ENCODE measurements around the gene MMUT. TPM values are rescaled to one million over a fixed set of nuclear protein-coding genes. Genes with fewer than 3 reads are reported as not detected.
"Not testable (repeated sequence)": the region's sequence is repeated elsewhere in the genome, so short reads cannot be mapped to it uniquely, and the experiment has no call there.

MMUT gene
- total RNA-seq: 10 to 100 TPM in 1 of 3 donors, 1 to 10 TPM in 2; 6.7 to 11.3 (median 7.8) TPM

DNA sequence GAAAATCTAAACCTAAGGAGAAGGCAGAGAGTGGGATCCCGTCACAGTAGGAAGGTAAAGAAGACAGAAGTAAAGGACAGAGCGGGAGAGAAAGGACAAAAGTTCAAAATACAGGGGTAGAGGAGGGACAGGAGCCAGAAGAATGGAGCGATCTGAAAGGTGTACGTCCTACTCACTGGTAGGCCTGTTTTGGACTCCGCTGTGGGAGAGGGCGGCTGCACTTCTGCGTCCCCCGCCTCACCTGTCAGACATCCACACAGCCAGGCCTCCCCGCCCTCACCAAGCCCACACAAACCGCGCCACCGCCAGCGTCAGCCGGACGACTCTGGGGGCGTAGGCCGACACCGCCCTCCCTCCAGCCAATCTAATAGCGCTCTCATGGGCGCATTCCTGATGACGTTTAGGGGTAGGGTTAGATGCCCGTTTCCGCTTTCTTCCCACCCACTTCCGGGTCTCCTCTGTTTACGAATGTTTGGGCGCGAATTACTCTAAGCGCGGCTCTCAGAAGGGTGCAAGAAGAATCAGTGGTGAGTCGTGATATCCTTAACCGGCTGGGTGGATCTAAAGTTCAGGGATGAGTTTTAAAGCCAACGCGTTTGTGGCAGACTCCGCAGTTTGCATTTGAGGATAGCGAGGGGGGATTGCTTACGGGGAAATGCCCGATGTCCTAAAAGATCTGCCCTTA is at the start of gene MMUT, which contains the start of gene CENPQ:
Gene MMUT, minus strand, starts transcription at position 327 of the 685 bp plus-strand sequence. CDS start 3,787 bp downstream, outside the sequence.
Gene CENPQ, plus strand, starts transcription at position 444 of the 685 bp plus-strand sequence. CDS start 6,807 bp downstream, outside the sequence.
- Mint-ChIP-seq H3K9me3 (no peaks in the 10 kb centered on the region), H3K4me1 (ENCODE audit: low read depth) (peaks cover 37% of the 10 kb centered on the region), H3K4me3 (peak within 1 kb of the TSS; percentile 88)

DNA sequence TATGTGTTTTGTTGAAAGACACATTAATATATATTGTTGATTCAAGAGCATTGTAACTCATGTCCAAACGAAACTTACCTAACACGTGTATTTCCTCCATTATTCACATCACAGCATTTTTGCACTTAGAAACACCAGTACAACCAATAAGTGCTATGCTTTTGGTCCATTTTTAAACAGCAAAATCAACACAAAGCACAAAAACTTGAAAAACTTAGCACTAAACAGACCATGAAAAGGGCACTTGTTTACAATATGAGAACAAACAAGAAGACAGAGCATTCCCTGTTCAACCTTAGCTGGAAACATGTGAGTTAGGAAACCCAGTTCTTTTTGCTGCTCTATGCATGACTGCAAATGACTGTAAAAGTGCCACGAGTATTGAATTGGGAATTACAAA is 46.3 kb upstream of the MMUT start:
- ATAC-seq (no peak), DNase-seq (no peak)
- Mint-ChIP-seq H3K27me3 (ENCODE audit: low read depth) (peaks cover 11% of the 10 kb centered on the region), H3K4me3 (no peak overlapping the region), H3K4me1 (ENCODE audit: low read depth) (no peaks in the 10 kb centered on the region), H3K36me3 (ENCODE audit: insufficient read depth) (no peaks in the 10 kb centered on the region), H3K9me3 (no peaks in the 10 kb centered on the region)

More for the DNA sequence above, at the start of gene MMUT, which contains the start of gene CENPQ:
- Mint-ChIP-seq H3K36me3 (ENCODE audit: insufficient read depth) (peaks cover 7% of the 10 kb centered on the region), H3K27me3 (ENCODE audit: low read depth) (no peaks in the 10 kb centered on the region)
- peak; percentile 83 for DNase-seq
- ATAC-seq: peak; percentile 96 to 97

DNA sequence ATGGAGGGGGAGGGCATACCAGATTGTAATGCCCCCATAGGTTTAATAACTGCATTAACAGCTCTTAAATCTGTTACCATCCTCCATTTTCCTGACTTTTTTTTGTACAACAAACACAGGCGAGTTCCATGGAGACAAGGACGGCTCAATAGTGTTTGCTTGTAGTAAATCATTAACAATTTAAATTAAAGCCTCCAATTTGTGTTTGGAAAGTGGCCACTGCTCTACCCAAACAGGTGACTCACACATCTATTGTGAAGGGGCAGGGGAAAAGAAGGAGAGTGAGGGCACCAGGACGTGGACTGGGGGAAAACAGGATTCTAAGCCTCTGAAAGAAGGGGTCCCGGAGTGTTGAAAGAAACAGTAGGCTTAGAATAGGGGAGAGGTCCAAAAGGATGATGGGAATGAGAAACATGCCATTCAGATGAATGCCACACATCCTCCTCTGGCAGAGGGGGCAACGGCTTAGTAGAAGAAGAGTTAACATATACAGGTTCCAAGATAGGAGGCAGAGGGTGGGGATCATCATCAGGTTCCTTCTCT is 43.6 kb upstream of the MMUT start:
- Mint-ChIP-seq H3K4me1 (ENCODE audit: low read depth) (no peaks in the 10 kb centered on the region), H3K9me3 (no peaks in the 10 kb centered on the region), H3K36me3 (ENCODE audit: insufficient read depth) (no peaks in the 10 kb centered on the region), H3K4me3 (no peak overlapping the region), H3K27me3 (ENCODE audit: low read depth) (peaks cover 11% of the 10 kb centered on the region)
- ATAC-seq (no peak), DNase-seq (no peak)

GRCh38 chr6:49504666-49505065 is 41.6 kb upstream of the MMUT start:
- Mint-ChIP-seq H3K36me3 (ENCODE audit: insufficient read depth) (no peaks in the 10 kb centered on the region), H3K4me1 (ENCODE audit: low read depth) (no peaks in the 10 kb centered on the region), H3K9me3 (no peaks in the 10 kb centered on the region), H3K4me3 (no peak overlapping the region), H3K27me3 (ENCODE audit: low read depth) (peaks cover 13% of the 10 kb centered on the region)
- ATAC-seq (no peak), DNase-seq (no peak)

GRCh38 chr6:49499623-49500022 is 36.6 kb upstream of the MMUT start, which contains the start of gene GLYATL3:
GLYATL3 (plus strand) TSS chr6:49499923; CDS start chr6:49511991, 12,068 bp downstream.
- ATAC-seq: no peak
- Mint-ChIP-seq H3K27me3 (ENCODE audit: low read depth) (peaks cover 4% of the 10 kb centered on the region), H3K9me3 (no peaks in the 10 kb centered on the region), H3K36me3 (ENCODE audit: insufficient read depth) (peaks cover 3% of the 10 kb centered on the region), H3K4me3 (no peak within 1 kb of the TSS), H3K4me1 (ENCODE audit: low read depth) (no peaks in the 10 kb centered on the region)
- no peak for DNase-seq

GRCh38 chr6:49499126-49499525 is 36.1 kb upstream of the MMUT start:
- Mint-ChIP-seq H3K4me1 (ENCODE audit: low read depth) (no peaks in the 10 kb centered on the region), H3K9me3 (no peaks in the 10 kb centered on the region), H3K27me3 (ENCODE audit: low read depth) (peaks cover 4% of the 10 kb centered on the region), H3K4me3 (no peak overlapping the region), H3K36me3 (ENCODE audit: insufficient read depth) (peaks cover 4% of the 10 kb centered on the region)
- ATAC-seq: no peak
- no peak for DNase-seq

DNA sequence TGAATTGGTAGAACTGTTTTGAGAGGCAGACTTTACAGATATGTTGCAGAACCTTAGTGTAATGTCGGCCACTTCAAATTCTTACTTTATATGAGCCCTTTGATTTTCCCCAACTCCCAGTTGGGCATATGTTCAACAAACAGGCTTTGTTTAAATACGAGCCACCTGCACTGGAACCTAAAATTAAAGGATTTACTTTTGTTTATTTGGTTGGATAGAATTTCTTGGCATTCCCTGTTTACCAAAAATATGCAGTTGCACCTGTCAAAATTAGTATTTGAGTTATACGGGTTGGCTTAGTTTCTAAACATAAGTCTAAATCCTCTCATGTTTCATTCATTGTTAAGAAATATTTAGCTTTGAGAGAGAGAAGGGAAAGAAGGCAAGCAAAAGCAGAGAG is 34.3 kb upstream of the MMUT start:
- no peak for ATAC-seq

GRCh38 chr6:49490633-49491032 is 27.6 kb upstream of the MMUT start:
- Mint-ChIP-seq H3K27me3 (ENCODE audit: low read depth) (no peaks in the 10 kb centered on the region), H3K4me3 (no peak overlapping the region), H3K4me1 (ENCODE audit: low read depth) (no peaks in the 10 kb centered on the region), H3K9me3 (no peaks in the 10 kb centered on the region), H3K36me3 (ENCODE audit: insufficient read depth) (peaks cover 32% of the 10 kb centered on the region)
- DNase-seq: no peak
- ATAC-seq: no peak

More for the DNA sequence above, 34.3 kb upstream of the MMUT start:
- Mint-ChIP-seq H3K27me3 (ENCODE audit: low read depth) (peaks cover 2% of the 10 kb centered on the region), H3K4me3 (no peak overlapping the region), H3K4me1 (ENCODE audit: low read depth) (no peaks in the 10 kb centered on the region), H3K9me3 (no peaks in the 10 kb centered on the region), H3K36me3 (ENCODE audit: insufficient read depth) (peaks cover 10% of the 10 kb centered on the region)
- no peak for DNase-seq

DNA sequence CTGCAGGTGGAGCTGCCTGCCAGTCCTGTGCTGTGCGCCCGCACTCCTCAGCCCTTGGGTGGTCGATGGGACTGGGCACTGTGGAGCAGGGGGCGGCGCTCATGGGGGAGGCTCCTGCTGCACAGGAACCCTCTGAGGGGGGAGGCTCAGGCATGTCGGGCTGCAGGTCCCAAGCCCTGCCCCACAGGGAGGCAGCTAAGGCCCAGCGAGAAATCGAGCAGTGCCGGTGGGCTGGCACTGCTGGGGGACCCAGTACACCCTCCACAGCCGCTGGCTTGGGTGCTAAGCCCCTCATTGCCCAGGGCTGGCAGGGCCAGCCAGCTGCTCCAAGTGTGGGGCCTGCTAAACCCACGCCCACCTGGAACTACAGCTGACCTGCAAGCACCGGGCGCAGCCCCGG is 20.3 kb upstream of the MMUT start:
- H3K4me1 Mint-ChIP-seq (ENCODE audit: low read depth); H3K4me3 Mint-ChIP-seq; H3K27me3 Mint-ChIP-seq (ENCODE audit: low read depth); H3K9me3 Mint-ChIP-seq; ATAC-seq; DNase-seq: not testable (repeated sequence)
- peaks cover 18% of the 10 kb centered on the region for H3K36me3 Mint-ChIP-seq (ENCODE audit: insufficient read depth)

GRCh38 chr6:49481846-49482245 is 18.8 kb upstream of the MMUT start:
- not testable (repeated sequence) for H3K4me3 Mint-ChIP-seq; H3K27me3 Mint-ChIP-seq (ENCODE audit: low read depth); H3K4me1 Mint-ChIP-seq (ENCODE audit: low read depth); H3K9me3 Mint-ChIP-seq; DNase-seq; ATAC-seq
- H3K36me3 Mint-ChIP-seq (ENCODE audit: insufficient read depth): peaks cover 17% of the 10 kb centered on the region

GRCh38 chr6:49479308-49479970 is 16.4 kb upstream of the MMUT start:
- no peaks in the 10 kb centered on the region for H3K27me3 Mint-ChIP-seq (ENCODE audit: low read depth)
- H3K4me1 Mint-ChIP-seq (ENCODE audit: low read depth): no peaks in the 10 kb centered on the region
- H3K9me3 Mint-ChIP-seq: no peaks in the 10 kb centered on the region
- no peak for ATAC-seq
- DNase-seq: no peak
- peaks cover 21% of the 10 kb centered on the region for H3K36me3 Mint-ChIP-seq (ENCODE audit: insufficient read depth)
- H3K4me3 Mint-ChIP-seq: no peak overlapping the region

DNA sequence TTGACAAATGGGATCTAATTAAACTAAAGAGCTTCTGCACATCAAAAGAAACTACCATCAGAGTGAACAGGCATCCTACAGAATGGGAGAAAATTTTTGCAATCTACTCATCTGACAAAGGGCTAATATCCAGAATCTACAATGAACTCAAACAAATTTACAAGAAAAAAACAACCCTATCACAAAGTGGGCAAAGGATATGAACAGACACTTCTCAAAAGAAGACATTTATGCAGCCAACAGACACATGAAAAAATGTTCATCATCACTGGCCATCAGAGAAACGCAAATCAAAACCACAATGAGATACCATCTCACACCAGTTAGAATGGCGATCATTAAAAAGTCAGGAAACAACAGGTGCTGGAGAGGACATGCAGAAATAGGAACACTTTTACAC is 13.5 kb upstream of the MMUT start:
- H3K4me1 Mint-ChIP-seq (ENCODE audit: low read depth); H3K9me3 Mint-ChIP-seq; ATAC-seq; DNase-seq; H3K4me3 Mint-ChIP-seq; H3K27me3 Mint-ChIP-seq (ENCODE audit: low read depth): not testable (repeated sequence)
- H3K36me3 Mint-ChIP-seq (ENCODE audit: insufficient read depth): peaks cover 35% of the 10 kb centered on the region

DNA sequence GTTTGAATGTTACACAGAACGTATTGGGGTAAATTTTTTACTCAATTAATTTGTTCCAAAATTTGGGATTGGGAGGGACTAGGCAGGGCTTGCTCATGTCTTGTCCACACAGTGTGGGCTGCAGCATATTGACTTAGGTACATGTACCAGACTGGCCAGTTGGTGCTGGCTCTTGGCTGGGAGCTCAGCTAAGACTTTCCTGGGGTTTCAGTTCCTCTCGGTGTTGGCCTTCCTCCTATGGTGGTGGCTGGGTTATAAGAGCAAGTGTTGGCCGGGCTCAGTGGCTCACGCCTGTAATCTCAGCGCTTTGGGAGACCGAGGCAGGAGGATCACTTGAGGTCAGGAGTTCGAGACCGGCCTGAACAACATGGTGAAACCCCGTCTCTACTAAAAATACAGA is 5.0 kb upstream of the MMUT start:
- Mint-ChIP-seq H3K4me3 (no peak overlapping the region), H3K36me3 (ENCODE audit: insufficient read depth) (peaks cover 8% of the 10 kb centered on the region), H3K27me3 (ENCODE audit: low read depth) (no peaks in the 10 kb centered on the region), H3K9me3 (no peaks in the 10 kb centered on the region), H3K4me1 (ENCODE audit: low read depth) (peaks cover 16% of the 10 kb centered on the region)
- no peak for ATAC-seq
- DNase-seq: no peak

DNA sequence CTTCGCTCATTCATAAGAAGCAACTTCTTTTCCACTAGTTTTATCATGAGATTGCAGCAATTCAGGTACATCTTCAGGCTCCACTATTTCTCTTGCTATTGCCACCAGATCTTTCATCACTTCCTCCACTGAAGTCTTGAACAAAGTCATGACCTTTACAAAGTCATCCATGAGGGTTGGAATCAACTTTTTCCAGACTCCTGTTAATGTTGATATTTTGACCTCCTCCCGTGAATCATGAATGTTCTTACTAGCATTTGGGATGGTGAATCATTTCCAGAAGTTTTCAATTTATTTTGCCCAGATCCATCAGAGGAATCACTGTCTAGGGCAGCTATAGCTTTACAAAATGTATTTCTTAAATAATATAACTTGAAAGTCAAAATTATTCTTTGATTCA is 1.6 kb upstream of the MMUT start:
- peaks cover 31% of the 10 kb centered on the region for H3K4me1 Mint-ChIP-seq (ENCODE audit: low read depth)
- DNase-seq: no peak

DNA sequence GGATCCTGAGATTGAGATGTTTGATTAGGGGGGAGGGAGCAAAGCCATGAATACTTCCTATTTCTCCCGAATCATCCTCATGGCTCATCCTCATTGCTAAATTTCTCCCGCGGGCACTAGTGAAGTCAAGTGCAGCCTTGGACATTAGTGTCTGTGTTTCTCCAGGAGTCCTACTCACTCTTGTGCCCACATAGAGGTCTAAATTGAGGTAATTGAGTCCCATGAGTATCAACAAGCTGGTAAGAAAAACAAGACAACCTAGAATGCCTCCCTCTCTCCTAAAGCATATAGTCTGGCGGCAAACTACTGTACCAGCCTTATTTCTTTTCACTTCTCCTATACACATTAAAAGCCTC is 537 bp upstream of the MMUT start:
- Mint-ChIP-seq H3K27me3 (ENCODE audit: low read depth) (no peaks in the 10 kb centered on the region), H3K4me1 (ENCODE audit: low read depth) (peaks cover 37% of the 10 kb centered on the region), H3K36me3 (ENCODE audit: insufficient read depth) (peaks cover 7% of the 10 kb centered on the region), H3K9me3 (no peaks in the 10 kb centered on the region), H3K4me3 (peak overlapping the region; percentile 88)
- peak; percentile 8 to 10 for ATAC-seq
- no peak for DNase-seq

More for the DNA sequence above, 1.6 kb upstream of the MMUT start:
- Mint-ChIP-seq H3K4me3 (peak overlapping the region; percentile 88), H3K36me3 (ENCODE audit: insufficient read depth) (peaks cover 3% of the 10 kb centered on the region), H3K9me3 (no peaks in the 10 kb centered on the region), H3K27me3 (ENCODE audit: low read depth) (no peaks in the 10 kb centered on the region)
- no peak for ATAC-seq
